ENCODE results near the gene COX4I2.

Gene COX4I2

DNA sequence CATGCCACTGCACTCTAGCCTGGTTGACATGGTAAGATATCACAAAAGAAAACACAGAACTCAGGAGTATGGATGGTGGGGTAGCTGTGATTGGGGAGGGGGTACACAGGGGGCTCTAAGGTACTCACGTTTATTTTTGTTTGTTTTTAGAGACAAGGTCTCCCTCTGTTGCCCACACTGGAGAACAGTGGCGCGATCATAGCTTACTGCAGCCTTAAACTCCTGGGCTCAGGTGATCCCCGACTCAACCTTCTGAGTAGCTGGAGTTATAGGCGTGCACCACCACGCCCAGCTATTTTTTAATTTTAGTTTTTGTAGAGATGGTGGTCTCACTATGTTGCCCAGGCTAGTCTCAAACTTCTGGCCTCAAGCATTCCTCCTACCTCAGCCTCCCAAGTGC lies 55.7 kb downstream of the COX4I2 start:
- Histone ChIP-seq H3K79me2 (ENCODE audit: insufficient read depth, low read depth) (peaks cover 52% of the 10 kb centered on the region), H3K4me3 (IDR thresholded peaks at IDR 0.05; ENCODE audit: insufficient read depth, low read depth, low read length) (no peak overlapping the region), H3K9ac (no peak overlapping the region), H2AFZ (ENCODE audit: low read depth) (no peak overlapping the region), H3K4me1 (ENCODE audit: low read depth, poor library complexity, severe bottlenecking) (peaks cover 89% of the 10 kb centered on the region), H3K27ac (peak overlapping the region; percentile 5; the same call in 1 of the 2 replicates), H3K36me3 (ENCODE audit: insufficient read depth) (no peaks in the 10 kb centered on the region), H3K27me3 (ENCODE audit: insufficient read depth, low read depth) (no peaks in the 10 kb centered on the region), H3K4me2 (peak overlapping the region; percentile 49), H4K20me1 (ENCODE audit: insufficient read depth) (no peaks in the 10 kb centered on the region)
- TF ChIP-seq CTCF (conservative IDR thresholded peaks at IDR 0.05; ENCODE audit: low read depth, low read length): no peak

GRCh38 chr20:31693987-31694661 lies 56.4 kb downstream of the COX4I2 start:
- Histone ChIP-seq H3K4me2 (peak overlapping the region; percentile 49), H3K27ac (peak overlapping the region; percentile 5; the same call in 1 of the 2 replicates)

More at GRCh38 chr20:31693987-31694661, 56.4 kb downstream of the COX4I2 start:
- Histone ChIP-seq H3K4me3 (IDR thresholded peaks at IDR 0.05; ENCODE audit: insufficient read depth, low read depth, low read length) (no peak overlapping the region), H3K27me3 (ENCODE audit: insufficient read depth, low read depth) (no peaks in the 10 kb centered on the region), H3K9ac (no peak overlapping the region), H2AFZ (ENCODE audit: low read depth) (no peak overlapping the region), H4K20me1 (ENCODE audit: insufficient read depth) (no peaks in the 10 kb centered on the region), H3K79me2 (ENCODE audit: insufficient read depth, low read depth) (peaks cover 57% of the 10 kb centered on the region), H3K36me3 (ENCODE audit: insufficient read depth) (no peaks in the 10 kb centered on the region), H3K4me1 (ENCODE audit: low read depth, poor library complexity, severe bottlenecking) (peaks cover 96% of the 10 kb centered on the region)
- TF ChIP-seq CTCF (conservative IDR thresholded peaks at IDR 0.05; ENCODE audit: low read depth, low read length): no peak

Data from KMS-11 (cell line).